ENCODE results near the gene SSTR5.
A peak's percentile ranks its signal among the peaks of the same experiment; 100 is the strongest.

SSTR5 gene

DNA sequence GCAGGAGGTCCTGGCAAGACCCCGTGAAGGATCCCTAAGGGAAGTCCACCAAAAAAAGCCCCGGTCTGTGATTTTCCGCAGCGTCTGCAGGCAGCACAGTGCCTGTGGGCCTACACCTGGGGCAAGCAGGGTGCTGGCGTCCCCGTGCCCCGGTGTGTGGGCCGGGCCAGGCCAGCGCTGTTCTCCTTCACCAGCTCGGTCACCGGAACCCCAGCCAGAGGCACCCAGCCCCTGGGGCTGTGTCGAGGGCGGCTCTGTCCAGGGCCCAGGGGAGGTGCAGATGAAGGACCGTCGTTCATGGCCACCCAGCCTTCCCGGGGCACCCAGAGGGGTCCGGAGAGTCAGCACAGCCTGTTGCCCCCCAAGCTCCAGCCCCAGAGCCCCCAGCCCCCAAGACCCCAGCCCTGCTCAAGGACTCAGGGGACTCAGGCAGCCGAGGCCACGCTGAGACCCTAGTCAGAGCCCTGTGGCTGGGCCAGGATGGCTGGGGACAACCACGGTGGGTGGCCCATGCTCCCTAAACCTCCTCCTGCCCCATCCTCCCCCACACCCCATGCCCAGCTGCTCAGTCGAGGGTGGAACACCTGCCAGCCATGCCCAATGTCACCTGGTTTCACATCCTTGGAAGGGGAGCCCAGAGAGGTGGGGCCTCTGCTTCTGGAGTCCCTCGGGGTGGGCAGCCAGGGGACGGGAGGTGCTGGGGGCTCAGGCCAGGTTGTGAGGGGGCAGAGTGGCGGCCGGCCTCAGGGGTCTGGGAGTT lies 29.2 kb downstream of the SSTR5 start:
- Histone ChIP-seq H3K4me3 (replicated peaks; ENCODE audit: low read depth, low read length) (no peak overlapping the region), H3K27me3 (replicated peaks; ENCODE audit: control insufficient read depth, insufficient read depth, low read length) (no peaks in the 10 kb centered on the region), H3K36me3 (ENCODE audit: control insufficient read depth, insufficient read depth, low read length) (no peaks in the 10 kb centered on the region)
- TF ChIP-seq, protein P1, sequence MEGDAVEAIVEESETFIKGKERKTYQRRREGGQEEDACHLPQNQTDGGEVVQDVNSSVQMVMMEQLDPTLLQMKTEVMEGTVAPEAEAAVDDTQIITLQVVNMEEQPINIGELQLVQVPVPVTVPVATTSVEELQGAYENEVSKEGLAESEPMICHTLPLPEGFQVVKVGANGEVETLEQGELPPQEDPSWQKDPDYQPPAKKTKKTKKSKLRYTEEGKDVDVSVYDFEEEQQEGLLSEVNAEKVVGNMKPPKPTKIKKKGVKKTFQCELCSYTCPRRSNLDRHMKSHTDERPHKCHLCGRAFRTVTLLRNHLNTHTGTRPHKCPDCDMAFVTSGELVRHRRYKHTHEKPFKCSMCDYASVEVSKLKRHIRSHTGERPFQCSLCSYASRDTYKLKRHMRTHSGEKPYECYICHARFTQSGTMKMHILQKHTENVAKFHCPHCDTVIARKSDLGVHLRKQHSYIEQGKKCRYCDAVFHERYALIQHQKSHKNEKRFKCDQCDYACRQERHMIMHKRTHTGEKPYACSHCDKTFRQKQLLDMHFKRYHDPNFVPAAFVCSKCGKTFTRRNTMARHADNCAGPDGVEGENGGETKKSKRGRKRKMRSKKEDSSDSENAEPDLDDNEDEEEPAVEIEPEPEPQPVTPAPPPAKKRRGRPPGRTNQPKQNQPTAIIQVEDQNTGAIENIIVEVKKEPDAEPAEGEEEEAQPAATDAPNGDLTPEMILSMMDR (IDR thresholded peaks at IDR 0.05; ENCODE audit: insufficient read depth, low read length, poor library complexity, severe bottlenecking): no peak
- DNase-seq (ENCODE audit: extremely low read depth, insufficient read length): no peak

DNA sequence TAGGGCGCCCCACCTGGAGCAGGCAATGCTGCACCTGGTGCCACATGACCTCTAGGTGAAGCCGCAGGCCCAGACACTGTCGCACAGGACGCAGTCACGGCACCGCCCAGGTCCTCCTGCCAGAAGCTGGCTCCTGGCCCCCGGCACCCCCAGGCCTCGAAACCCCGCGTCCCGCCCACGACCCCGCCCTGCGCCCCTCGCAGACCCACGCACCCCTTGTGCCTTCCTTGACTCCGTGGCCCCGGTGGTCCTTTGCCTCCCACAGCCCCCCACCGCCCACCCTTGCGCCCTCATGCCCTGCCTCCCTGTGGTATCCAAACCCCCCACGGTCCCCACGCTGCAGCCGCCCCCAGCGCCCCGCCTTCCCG lies 29.8 kb downstream of the SSTR5 start:
- no peak overlapping the region for H3K4me3 ChIP-seq (replicated peaks; ENCODE audit: low read depth, low read length)
- TF ChIP-seq, protein P1 (IDR thresholded peaks at IDR 0.05; ENCODE audit: insufficient read depth, low read length, poor library complexity, severe bottlenecking): no peak
- no peak for DNase-seq (ENCODE audit: extremely low read depth, insufficient read length)
- no peaks in the 10 kb centered on the region for H3K27me3 ChIP-seq (replicated peaks; ENCODE audit: control insufficient read depth, insufficient read depth, low read length)
- no peaks in the 10 kb centered on the region for H3K36me3 ChIP-seq (ENCODE audit: control insufficient read depth, insufficient read depth, low read length)

- Histone ChIP-seq H3K27me3 (replicated peaks; ENCODE audit: control insufficient read depth, insufficient read depth, low read length) (no peaks in the 10 kb centered on the region), H3K4me3 (replicated peaks; ENCODE audit: low read depth, low read length) (no peak overlapping the region), H3K36me3 (ENCODE audit: control insufficient read depth, insufficient read depth, low read length) (no peaks in the 10 kb centered on the region)
- DNase-seq (ENCODE audit: extremely low read depth, insufficient read length): peak; percentile 55
- TF ChIP-seq, protein P1 (IDR thresholded peaks at IDR 0.05; ENCODE audit: insufficient read depth, low read length, poor library complexity, severe bottlenecking): peak; percentile 27
Measured at GRCh38 chr16:1102921-1103635, 30.5 kb downstream of the SSTR5 start.

DNA sequence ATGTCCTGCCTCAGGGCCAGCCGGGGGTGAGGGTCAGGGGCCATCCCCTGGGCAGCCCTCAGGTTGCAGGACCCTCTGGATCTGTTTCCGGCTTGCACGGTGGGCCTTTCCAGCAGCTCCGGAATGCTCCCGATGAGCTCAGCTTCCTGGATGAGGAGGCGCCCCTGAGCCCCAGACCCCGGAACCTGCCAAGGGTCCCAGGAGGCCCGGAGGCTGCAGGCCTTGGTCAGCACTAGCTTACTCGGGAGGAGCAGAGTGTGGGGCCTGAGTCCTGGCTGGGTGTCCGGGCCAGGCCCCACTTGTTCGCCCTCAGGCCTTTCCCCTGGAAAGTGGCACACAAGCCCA lies 31.1 kb downstream of the SSTR5 start:
- TF ChIP-seq, protein P1 (IDR thresholded peaks at IDR 0.05; ENCODE audit: insufficient read depth, low read length, poor library complexity, severe bottlenecking): no peak
- DNase-seq (ENCODE audit: extremely low read depth, insufficient read length): no peak
- H3K4me3 ChIP-seq (replicated peaks; ENCODE audit: low read depth, low read length): no peak overlapping the region
- H3K36me3 ChIP-seq (ENCODE audit: control insufficient read depth, insufficient read depth, low read length): no peaks in the 10 kb centered on the region
- no peaks in the 10 kb centered on the region for H3K27me3 ChIP-seq (replicated peaks; ENCODE audit: control insufficient read depth, insufficient read depth, low read length)

GRCh38 chr16:1105888-1106620 lies 33.5 kb downstream of the SSTR5 start:
- peak; percentile 34 for DNase-seq (ENCODE audit: extremely low read depth, insufficient read length)
- TF ChIP-seq, protein P1 (IDR thresholded peaks at IDR 0.05; ENCODE audit: insufficient read depth, low read length, poor library complexity, severe bottlenecking): peak; percentile 76
- H3K27me3 ChIP-seq (replicated peaks; ENCODE audit: control insufficient read depth, insufficient read depth, low read length): no peaks in the 10 kb centered on the region; the same call in 1 of the 2 replicates

More at GRCh38 chr16:1105888-1106620, 33.5 kb downstream of the SSTR5 start:
- H3K4me3 ChIP-seq (replicated peaks; ENCODE audit: low read depth, low read length): no peak overlapping the region
- H3K36me3 ChIP-seq (ENCODE audit: control insufficient read depth, insufficient read depth, low read length): no peaks in the 10 kb centered on the region

All from GM06990 (cell line).